Activated CD4-positive, alpha-beta T cell treated with anti-CD3 and anti-CD28 coated beads for 36 hours (primary cell): ENCODE data around the gene MRPL41. TPM values are rescaled to one million over a fixed set of nuclear protein-coding genes. Genes with fewer than 3 reads are reported as not detected.
"Not testable (repeated sequence)": the region's sequence is repeated elsewhere in the genome, so short reads cannot be mapped to it uniquely, and the experiment has no call there.

ENCODE experiments used
- ATAC-seq: fragments of 200-7000 bp; cut with Tn5 transposase; one replicate; pipeline ENCODE4 v1.10.0; 2021; ENCODE audit warnings: mild to moderate bottlenecking, moderate library complexity
- CTCF ChIA-PET: fragments of 350-600 bp; sonication (Branson Sonifier 250); formaldehyde crosslinking; loops from one replicate; lab custom pipeline; 2021; ENCODE audit warnings: antibody characterized with exemption; lab: Charles Lee
- POLR2A ChIA-PET: fragments of 350-600 bp; sonication (Branson Sonifier 250); formaldehyde crosslinking; loops from one replicate; lab custom pipeline; 2021; ENCODE audit warnings: antibody characterized with exemption, inconsistent platforms; lab: Charles Lee
- DNase-seq: peaks from one replicate; pipeline ENCODE4 v3.0.0-alpha.2; 2020
- H3K27ac Mint-ChIP-seq: one replicate; pipeline ENCODE4 v1.8.0; 2021; ENCODE audit warnings: mixed read lengths
- H3K27me3 Mint-ChIP-seq: one replicate; pipeline ENCODE4 v1.8.0; 2021; ENCODE audit warnings: mixed read lengths
- H3K36me3 Mint-ChIP-seq: one replicate; pipeline ENCODE4 v1.8.0; 2021; ENCODE audit warnings: low read depth, mixed read lengths
- H3K4me1 Mint-ChIP-seq: one replicate; pipeline ENCODE4 v1.8.0; 2021; ENCODE audit warnings: mixed read lengths
- H3K4me3 Mint-ChIP-seq: one replicate; pipeline ENCODE4 v1.8.0; 2021; ENCODE audit warnings: mild to moderate bottlenecking, moderate library complexity, mixed read lengths
- H3K9me3 Mint-ChIP-seq: one replicate; pipeline ENCODE4 v1.8.0; 2021; ENCODE audit warnings: low read depth, mixed read lengths
- intact Hi-C, 2 experiments: fragments of 100-400 bp; cut with DNase I in 1 of 2; cut with micrococcal nuclease in 1 of 2; formaldehyde crosslinking; loops; one replicate each; pipeline versions ENCODE4 v1.14.2 to v1.15.1; 2022 to 2024; cut with DNase I, micrococcal nuclease
- total RNA-seq, 2 experiments: library from RNA; stranded (reverse); gene quantifications; one replicate each; pipeline ENCODE4 v1.2.3, GENCODE V29; 2021

Gene MRPL41
- 10 to 100 TPM; 20.9 to 26.8 TPM for total RNA-seq

- H3K4me1 Mint-ChIP-seq = peaks cover 11% of the 10 kb centered on the region
- peaks cover 5% of the 10 kb centered on the region for H3K36me3 Mint-ChIP-seq
- CTCF ChIA-PET = interaction anchor here (0.6 to 2.2 kb wide), 7 partner anchors 14 to 93 kb away, joined by 3 to 6 read pairs (median 3); partner anchors contain the start of gene DPH7
- POLR2A ChIA-PET = interaction anchor here (0.9 to 1.0 kb wide), 2 partner anchors 39 to 250 kb away, joined by 3 to 5 read pairs; partner anchors contain the start of genes NRARP and ZMYND19
- H3K9me3 Mint-ChIP-seq = no peaks in the 10 kb centered on the region
- DNase-seq (peak; percentile 91), ATAC-seq (peak; percentile 93)
- peak within 1 kb of the TSS; percentile 77 for H3K4me3 Mint-ChIP-seq
- intact Hi-C loops = loop anchor here (1.0 to 2.0 kb wide), 11 partner anchors 17 to 296 kb away; partner anchors contain the start of genes ZMYND19 (in 2 of the 2), ARRDC1 (in 1 of the 2), DPH7 (in 1 of the 2) and EXD3 (in 1 of the 2)
- H3K27ac Mint-ChIP-seq = peak within 1 kb of the TSS; percentile 63
- H3K27me3 Mint-ChIP-seq = no peaks in the 10 kb centered on the region
Measured at GRCh38 chr9:137551264-137552021, at the start of gene MRPL41. TSS of gene MRPL41 (plus strand) at chr9:137551879. CDS start at chr9:137552082, 203 bp downstream.

DNA sequence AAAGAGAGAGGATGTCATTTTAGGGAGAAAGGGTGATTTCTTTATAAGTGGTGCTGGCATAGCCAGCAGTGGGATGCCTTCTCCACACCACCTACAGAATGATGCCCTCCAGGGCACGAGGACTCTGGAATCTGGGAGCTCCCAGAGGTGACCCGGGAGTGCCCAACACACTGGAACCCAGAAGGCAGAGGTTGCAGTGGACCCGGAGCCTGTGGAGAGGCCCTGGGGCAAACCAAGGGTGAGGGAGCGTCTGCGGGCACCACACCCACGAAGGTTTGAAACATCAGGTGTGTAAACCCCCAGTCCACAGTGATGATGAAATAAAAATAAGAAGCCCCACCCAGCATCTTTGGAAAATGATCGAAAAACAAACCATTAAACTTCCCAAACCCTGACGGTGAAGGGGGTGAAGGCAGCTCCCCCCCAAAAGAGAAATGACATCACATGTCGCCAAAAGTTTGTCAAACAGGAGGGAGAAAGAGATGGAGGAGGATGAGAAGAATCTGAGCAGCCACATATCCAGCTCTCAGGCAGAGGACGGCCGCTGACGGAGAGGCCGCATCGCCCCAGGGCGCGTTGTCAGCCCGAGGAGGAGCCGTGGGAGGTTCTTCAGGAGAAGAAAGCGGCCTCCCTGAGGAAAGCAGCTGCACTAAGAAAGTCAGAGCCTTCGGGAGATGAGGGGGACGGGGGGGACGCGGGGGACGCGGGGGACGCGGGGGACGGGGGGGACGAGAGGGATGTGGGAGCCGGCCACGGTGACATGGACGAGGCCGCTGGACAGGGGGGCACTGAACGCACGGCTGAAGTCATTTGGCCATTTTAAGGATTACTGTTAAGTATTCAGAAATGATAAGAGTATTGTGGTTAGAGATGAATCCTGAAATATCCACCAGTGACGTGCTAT, 49.4 kb upstream of the MRPL41 start:
- Mint-ChIP-seq H3K27ac (no peak overlapping the region), H3K9me3 (no peaks in the 10 kb centered on the region), H3K4me1 (no peaks in the 10 kb centered on the region), H3K36me3 (no peaks in the 10 kb centered on the region), H3K4me3 (no peak overlapping the region), H3K27me3 (no peaks in the 10 kb centered on the region)
- DNase-seq (no peak), ATAC-seq (no peak)
- ChIA-PET CTCF (no interaction called here), POLR2A (no interaction called here)
- intact Hi-C loops = no loop called here

- CTCF ChIA-PET = interaction anchor here (0.6 kb wide), 1 partner anchor 48 kb away, joined by 3 read pairs; the partner anchor contains the start of gene MRPL41
- Mint-ChIP-seq H3K4me1 (no peaks in the 10 kb centered on the region), H3K36me3 (no peaks in the 10 kb centered on the region), H3K27ac (no peak overlapping the region), H3K9me3 (no peaks in the 10 kb centered on the region), H3K27me3 (no peaks in the 10 kb centered on the region), H3K4me3 (no peak overlapping the region)
- ATAC-seq (peak; percentile 23), DNase-seq (no peak)
- intact Hi-C loops = no loop called here
- POLR2A ChIA-PET = no interaction called here
Measured at GRCh38 chr9:137504432-137504777, 47.3 kb upstream of the MRPL41 start.

DNA sequence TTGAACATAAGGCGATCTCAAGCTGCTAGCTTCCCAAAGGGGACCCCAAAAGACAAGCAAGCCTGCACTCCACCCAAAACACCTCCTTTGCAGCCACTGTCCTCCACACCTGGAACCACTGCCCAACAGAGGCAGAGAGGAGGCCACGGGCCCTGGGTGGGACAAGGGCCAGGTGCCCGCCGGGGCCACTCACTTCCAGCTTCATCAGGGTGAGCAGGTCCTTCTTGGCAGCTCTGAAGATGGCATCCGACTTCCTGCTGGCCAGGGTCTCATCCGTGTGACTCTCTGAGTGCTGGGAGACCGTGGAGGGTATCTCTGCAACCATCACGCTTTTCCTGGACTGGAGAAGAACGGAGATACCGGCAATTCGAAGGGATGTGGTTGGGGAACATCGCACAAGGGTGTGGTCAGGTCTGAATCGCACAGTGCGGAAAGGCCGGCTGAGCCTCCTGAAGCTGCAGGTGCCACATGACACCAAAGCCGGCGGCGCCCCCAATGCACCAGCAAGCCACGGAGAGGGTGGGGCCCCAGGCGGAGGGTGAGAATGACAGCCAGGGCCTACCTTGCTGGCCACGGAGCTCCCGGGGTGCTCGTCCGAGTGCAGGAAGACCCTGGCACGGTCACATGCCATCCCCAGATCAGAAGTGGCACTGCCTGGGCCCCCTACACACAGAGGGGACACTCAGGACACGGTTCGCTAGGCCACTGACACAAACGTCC, 46.1 kb upstream of the MRPL41 start:
- ChIA-PET CTCF (interaction anchor here (0.7 kb wide), 2 partner anchors 48 to 736 kb away, joined by 3 read pairs; no protein-coding TSS in a partner anchor), POLR2A (no interaction called here)
- Mint-ChIP-seq H3K4me1 (no peaks in the 10 kb centered on the region), H3K4me3 (no peak overlapping the region), H3K9me3 (no peaks in the 10 kb centered on the region), H3K27me3 (no peaks in the 10 kb centered on the region), H3K27ac (no peak overlapping the region), H3K36me3 (no peaks in the 10 kb centered on the region)
- no peak for DNase-seq
- ATAC-seq = no peak
- intact Hi-C loops = no loop called here

- Mint-ChIP-seq H3K9me3 (no peaks in the 10 kb centered on the region), H3K4me1 (no peaks in the 10 kb centered on the region), H3K36me3 (no peaks in the 10 kb centered on the region), H3K27me3 (no peaks in the 10 kb centered on the region), H3K27ac (no peak overlapping the region), H3K4me3 (no peak overlapping the region)
- DNase-seq (no peak), ATAC-seq (no peak)
- intact Hi-C loops = no loop called here
- ChIA-PET POLR2A (no interaction called here), CTCF (no interaction called here)
Measured at GRCh38 chr9:137506274-137506673, 45.4 kb upstream of the MRPL41 start.

DNA sequence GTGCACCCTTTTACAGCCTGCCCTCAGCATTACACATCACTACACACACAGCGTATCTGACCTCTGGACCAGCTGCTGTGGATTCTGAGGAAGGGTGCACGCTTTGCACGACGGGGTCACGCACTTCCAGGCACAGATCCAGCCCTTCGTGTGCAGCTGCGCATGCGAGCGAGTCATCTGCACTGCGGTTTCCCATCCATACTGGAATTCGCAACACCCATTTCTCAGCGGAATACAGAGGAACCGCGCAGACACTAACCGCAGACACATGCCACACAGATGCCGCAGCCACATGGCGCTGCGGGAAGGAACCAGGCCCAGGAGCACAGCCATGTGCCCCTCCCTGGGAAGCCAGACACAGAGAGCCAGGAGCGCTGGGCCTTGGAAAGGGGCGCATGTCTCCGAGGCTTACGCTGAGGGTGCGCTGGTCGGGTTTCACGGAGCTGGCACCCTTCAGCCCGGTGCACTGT, 44.9 kb upstream of the MRPL41 start:
- Mint-ChIP-seq H3K27me3 (no peaks in the 10 kb centered on the region), H3K4me1 (no peaks in the 10 kb centered on the region), H3K36me3 (no peaks in the 10 kb centered on the region), H3K4me3 (no peak overlapping the region), H3K27ac (no peak overlapping the region), H3K9me3 (no peaks in the 10 kb centered on the region)
- ATAC-seq = no peak
- ChIA-PET CTCF (no interaction called here), POLR2A (no interaction called here)
- intact Hi-C loops = no loop called here
- no peak for DNase-seq

DNA sequence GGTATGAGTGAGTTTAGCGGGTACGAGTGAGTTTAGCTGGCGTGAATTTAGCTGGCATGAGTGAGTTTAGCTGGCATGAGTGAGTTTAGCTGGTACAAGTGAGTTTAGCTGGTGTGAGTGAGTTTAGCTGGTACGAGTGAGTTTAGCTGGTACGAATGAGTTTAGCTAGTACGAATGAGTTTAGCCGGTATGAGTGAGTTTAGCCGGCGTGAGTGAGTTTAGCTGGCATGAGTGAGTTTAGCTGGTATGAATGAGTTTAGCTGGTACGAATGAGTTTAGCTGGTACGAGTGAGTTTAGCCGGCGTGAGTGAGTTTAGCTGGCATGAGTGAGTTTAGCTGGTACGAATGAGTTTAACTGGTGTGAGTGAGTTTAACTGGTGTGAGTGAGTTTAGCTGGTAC, 42.5 kb upstream of the MRPL41 start:
- H3K4me3 Mint-ChIP-seq = no peak overlapping the region
- ChIA-PET POLR2A (no interaction called here), CTCF (interaction anchor here (0.5 to 1.7 kb wide), 5 partner anchors 16 to 424 kb away, joined by 3 to 6 read pairs (median 5); no protein-coding TSS in a partner anchor)
- H3K9me3 Mint-ChIP-seq = no peaks in the 10 kb centered on the region
- H3K4me1 Mint-ChIP-seq = no peaks in the 10 kb centered on the region
- H3K36me3 Mint-ChIP-seq = no peaks in the 10 kb centered on the region
- intact Hi-C loops = no loop called here
- ATAC-seq (no peak), DNase-seq (no peak)
- H3K27me3 Mint-ChIP-seq = no peaks in the 10 kb centered on the region
- H3K27ac Mint-ChIP-seq = no peak overlapping the region

GRCh38 chr9:137511126-137511525, 40.6 kb upstream of the MRPL41 start:
- DNase-seq, intact Hi-C loops, H3K9me3 Mint-ChIP-seq, ATAC-seq, CTCF ChIA-PET, H3K36me3 Mint-ChIP-seq, H3K27ac Mint-ChIP-seq, H3K4me3 Mint-ChIP-seq, POLR2A ChIA-PET, H3K27me3 Mint-ChIP-seq, H3K4me1 Mint-ChIP-seq: not testable (repeated sequence)

- ATAC-seq (no peak), DNase-seq (no peak)
- intact Hi-C loops = no loop called here
- no peaks in the 10 kb centered on the region for H3K36me3 Mint-ChIP-seq
- H3K27me3 Mint-ChIP-seq = no peaks in the 10 kb centered on the region
- no peak overlapping the region for H3K4me3 Mint-ChIP-seq
- POLR2A ChIA-PET = no interaction called here
- no peaks in the 10 kb centered on the region for H3K9me3 Mint-ChIP-seq
- H3K4me1 Mint-ChIP-seq = no peaks in the 10 kb centered on the region
- CTCF ChIA-PET = no interaction called here
- no peak overlapping the region for H3K27ac Mint-ChIP-seq
Measured at GRCh38 chr9:137511758-137512463, 39.8 kb upstream of the MRPL41 start.

DNA sequence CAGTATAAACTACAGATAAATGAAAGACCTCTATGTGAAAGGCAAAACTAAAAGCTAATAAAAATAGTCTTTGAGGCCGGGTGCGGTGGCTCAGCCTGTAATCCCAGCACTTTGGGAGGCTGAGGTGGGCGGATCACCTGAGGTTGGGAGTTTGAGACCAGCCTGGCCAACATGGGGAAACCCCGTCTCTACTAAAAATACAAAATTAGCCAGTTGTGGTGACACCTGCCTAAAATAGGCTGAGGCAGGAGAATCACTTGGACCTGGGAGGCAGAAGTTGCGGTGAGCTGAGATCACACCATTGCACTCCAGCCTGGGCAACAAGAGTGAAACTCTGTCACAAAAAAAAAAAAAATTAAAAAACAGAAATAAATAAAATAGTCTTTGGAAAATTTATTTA, 38.5 kb upstream of the MRPL41 start:
- H3K36me3 Mint-ChIP-seq, H3K4me3 Mint-ChIP-seq, H3K9me3 Mint-ChIP-seq, CTCF ChIA-PET, H3K27me3 Mint-ChIP-seq, H3K27ac Mint-ChIP-seq, DNase-seq, ATAC-seq, intact Hi-C loops, H3K4me1 Mint-ChIP-seq, POLR2A ChIA-PET: not testable (repeated sequence)
